Measurements from ENCODE around the gene CAPZB.

The CAPZB gene

DNA sequence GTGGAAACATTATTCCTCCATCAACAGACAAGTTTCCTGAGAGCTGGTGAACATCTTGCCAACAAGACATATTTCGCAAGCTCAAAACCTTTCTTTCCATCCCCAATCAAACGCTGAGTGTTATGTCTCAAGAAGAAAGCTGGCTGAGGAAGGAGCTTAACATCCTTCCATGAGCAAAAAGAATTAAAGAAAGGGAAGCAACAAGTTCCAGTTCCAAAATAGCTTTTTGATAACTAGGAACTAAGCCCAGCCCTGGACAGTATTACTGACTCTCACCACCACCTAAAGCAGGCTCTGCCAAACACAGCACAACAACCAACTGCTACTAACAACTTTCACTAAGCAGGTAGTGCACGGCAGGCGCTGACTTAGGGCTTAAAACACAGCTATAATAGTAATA lies 50.2 kb downstream of the CAPZB start:
- Histone ChIP-seq H3K79me2 (ENCODE audit: insufficient read depth, low read length) (peaks cover 92% of the 10 kb centered on the region), H3F3A (ENCODE audit: insufficient read depth) (no peaks in the 10 kb centered on the region), H4K20me1 (ENCODE audit: low read depth, low read length) (peaks cover 14% of the 10 kb centered on the region)

DNA sequence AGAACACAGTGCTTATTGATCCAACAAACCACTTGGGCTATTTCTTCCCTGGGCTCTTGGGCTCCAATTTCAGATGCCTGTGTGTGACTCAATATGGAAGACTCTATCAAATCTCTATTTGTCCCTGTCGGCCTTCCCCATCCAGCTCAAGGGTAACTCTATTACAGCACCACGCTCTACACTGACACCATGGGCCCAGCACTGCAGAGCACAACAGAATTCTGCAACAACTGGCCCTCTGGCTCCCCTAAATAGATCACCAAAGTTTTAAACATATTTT lies 51.7 kb downstream of the CAPZB start:
- TF ChIP-seq EZH2phosphoT487 (conservative IDR thresholded peaks at IDR 0.05; ENCODE audit: low read length) = no peak
- TF ChIP-seq, protein P1, sequence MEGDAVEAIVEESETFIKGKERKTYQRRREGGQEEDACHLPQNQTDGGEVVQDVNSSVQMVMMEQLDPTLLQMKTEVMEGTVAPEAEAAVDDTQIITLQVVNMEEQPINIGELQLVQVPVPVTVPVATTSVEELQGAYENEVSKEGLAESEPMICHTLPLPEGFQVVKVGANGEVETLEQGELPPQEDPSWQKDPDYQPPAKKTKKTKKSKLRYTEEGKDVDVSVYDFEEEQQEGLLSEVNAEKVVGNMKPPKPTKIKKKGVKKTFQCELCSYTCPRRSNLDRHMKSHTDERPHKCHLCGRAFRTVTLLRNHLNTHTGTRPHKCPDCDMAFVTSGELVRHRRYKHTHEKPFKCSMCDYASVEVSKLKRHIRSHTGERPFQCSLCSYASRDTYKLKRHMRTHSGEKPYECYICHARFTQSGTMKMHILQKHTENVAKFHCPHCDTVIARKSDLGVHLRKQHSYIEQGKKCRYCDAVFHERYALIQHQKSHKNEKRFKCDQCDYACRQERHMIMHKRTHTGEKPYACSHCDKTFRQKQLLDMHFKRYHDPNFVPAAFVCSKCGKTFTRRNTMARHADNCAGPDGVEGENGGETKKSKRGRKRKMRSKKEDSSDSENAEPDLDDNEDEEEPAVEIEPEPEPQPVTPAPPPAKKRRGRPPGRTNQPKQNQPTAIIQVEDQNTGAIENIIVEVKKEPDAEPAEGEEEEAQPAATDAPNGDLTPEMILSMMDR (IDR thresholded peaks at IDR 0.05; ENCODE audit: insufficient read depth, low read length, poor library complexity, severe bottlenecking) = no peak
- H4K20me1 ChIP-seq (ENCODE audit: low read depth, low read length) = peaks cover 19% of the 10 kb centered on the region
- H3K4me2 ChIP-seq (ENCODE audit: low read depth, low read length, poor library complexity, severe bottlenecking) = no peak overlapping the region
- H3K36me3 ChIP-seq (ENCODE audit: low read length) = no peaks in the 10 kb centered on the region
- H2AFZ ChIP-seq (ENCODE audit: low read depth, low read length, severe bottlenecking) = no peak overlapping the region
- H3K9me3 ChIP-seq (ENCODE audit: insufficient read depth, low read length) = no peaks in the 10 kb centered on the region
- no peak overlapping the region for H3K27ac ChIP-seq (ENCODE audit: low read depth, low read length)
- H3K9ac ChIP-seq (ENCODE audit: low read length) = no peak overlapping the region
- H3K27me3 ChIP-seq (ENCODE audit: low read length) = no peaks in the 10 kb centered on the region
- H3K4me3 ChIP-seq (ENCODE audit: insufficient read depth, low read length, poor library complexity, severe bottlenecking) = no peak overlapping the region
- H3F3A ChIP-seq (ENCODE audit: insufficient read depth) = no peaks in the 10 kb centered on the region
- H3K9me2 ChIP-seq (replicated peaks; ENCODE audit: insufficient read depth, low read length) = no peaks in the 10 kb centered on the region
- peaks cover 96% of the 10 kb centered on the region for H3K79me2 ChIP-seq (ENCODE audit: insufficient read depth, low read length)

More for the DNA sequence above, 50.2 kb downstream of the CAPZB start:
- Histone ChIP-seq H3K27ac (ENCODE audit: low read depth, low read length) (no peak overlapping the region), H3K36me3 (ENCODE audit: low read length) (no peaks in the 10 kb centered on the region), H3K9me2 (replicated peaks; ENCODE audit: insufficient read depth, low read length) (no peaks in the 10 kb centered on the region), H3K9me3 (ENCODE audit: insufficient read depth, low read length) (no peaks in the 10 kb centered on the region), H3K27me3 (ENCODE audit: low read length) (no peaks in the 10 kb centered on the region), H3K4me3 (ENCODE audit: insufficient read depth, low read length, poor library complexity, severe bottlenecking) (no peak overlapping the region), H3K4me2 (ENCODE audit: low read depth, low read length, poor library complexity, severe bottlenecking) (no peak overlapping the region), H3K9ac (ENCODE audit: low read length) (no peak overlapping the region), H2AFZ (ENCODE audit: low read depth, low read length, severe bottlenecking) (no peak overlapping the region)
- TF ChIP-seq, protein P1 (IDR thresholded peaks at IDR 0.05; ENCODE audit: insufficient read depth, low read length, poor library complexity, severe bottlenecking) = no peak
- no peak for TF ChIP-seq EZH2phosphoT487 (conservative IDR thresholded peaks at IDR 0.05; ENCODE audit: low read length)

DNA sequence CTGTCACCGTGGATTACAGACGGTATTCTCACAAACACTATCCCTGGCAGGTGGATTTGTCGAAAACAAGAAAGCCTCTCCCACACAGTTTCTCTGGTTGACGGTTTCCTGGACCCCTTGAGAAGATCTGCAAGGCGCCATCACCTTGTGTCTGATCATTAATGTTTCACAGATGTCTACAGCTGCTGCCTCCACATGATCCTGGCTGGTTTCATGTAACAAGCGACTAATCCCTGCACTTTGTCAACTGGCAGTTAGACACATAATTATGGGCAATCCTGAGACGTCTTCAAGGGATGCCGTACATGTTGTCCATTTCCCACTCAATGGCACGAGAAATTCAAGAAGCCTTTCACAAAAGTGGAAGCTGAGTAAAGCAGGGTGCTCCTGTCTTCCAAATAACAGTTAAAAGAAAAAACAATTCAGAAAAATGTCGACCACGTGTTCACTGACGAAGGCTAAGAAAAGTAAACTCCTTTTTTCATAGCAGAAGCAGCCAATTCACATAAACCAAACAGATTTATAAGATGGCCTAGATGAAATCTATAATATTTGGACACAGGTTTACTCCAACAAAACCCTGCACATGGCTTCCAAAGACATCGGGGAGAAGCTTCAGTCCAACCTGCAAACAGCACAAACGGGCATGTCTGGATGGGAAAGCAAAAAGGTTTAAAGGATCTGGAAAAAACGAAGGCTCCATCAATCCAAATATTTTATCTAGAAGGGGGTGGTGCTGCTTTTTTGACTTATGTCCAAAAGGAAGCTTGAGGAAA lies 52.2 kb downstream of the CAPZB start:
- Histone ChIP-seq H3K36me3 (ENCODE audit: low read length) (no peaks in the 10 kb centered on the region), H3K4me2 (ENCODE audit: low read depth, low read length, poor library complexity, severe bottlenecking) (no peak overlapping the region), H3K9me2 (replicated peaks; ENCODE audit: insufficient read depth, low read length) (no peaks in the 10 kb centered on the region), H3K4me3 (ENCODE audit: insufficient read depth, low read length, poor library complexity, severe bottlenecking) (no peak overlapping the region), H2AFZ (ENCODE audit: low read depth, low read length, severe bottlenecking) (no peak overlapping the region), H3K9ac (ENCODE audit: low read length) (no peak overlapping the region), H3K27me3 (ENCODE audit: low read length) (no peaks in the 10 kb centered on the region), H4K20me1 (ENCODE audit: low read depth, low read length) (peaks cover 19% of the 10 kb centered on the region), H3F3A (ENCODE audit: insufficient read depth) (no peaks in the 10 kb centered on the region), H3K27ac (ENCODE audit: low read depth, low read length) (no peak overlapping the region), H3K9me3 (ENCODE audit: insufficient read depth, low read length) (no peaks in the 10 kb centered on the region), H3K79me2 (ENCODE audit: insufficient read depth, low read length) (peaks cover 96% of the 10 kb centered on the region)
- TF ChIP-seq, protein P1 (IDR thresholded peaks at IDR 0.05; ENCODE audit: insufficient read depth, low read length, poor library complexity, severe bottlenecking) = no peak
- no peak for TF ChIP-seq EZH2phosphoT487 (conservative IDR thresholded peaks at IDR 0.05; ENCODE audit: low read length)
